ENCODE data around the gene PEPD.

The PEPD gene

DNA sequence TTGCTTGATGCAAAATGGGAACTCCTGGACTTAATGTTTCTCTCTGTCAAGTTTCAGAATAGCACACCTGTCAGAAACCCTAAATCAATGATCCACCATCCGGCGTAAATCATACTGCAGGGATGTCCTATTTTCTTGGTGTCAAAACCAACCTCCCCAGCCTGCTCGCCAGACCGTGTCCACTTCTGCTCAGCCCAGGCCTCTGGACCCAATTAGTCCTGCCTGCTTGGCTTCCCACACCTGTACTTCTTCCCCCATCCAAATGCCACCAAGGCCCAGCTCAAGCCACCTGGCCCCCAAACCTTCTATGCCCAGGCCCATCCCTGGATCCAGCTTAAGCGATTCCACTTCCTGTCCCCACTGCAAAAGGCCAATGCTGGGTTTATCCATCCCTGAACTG is 25.1 kb upstream of the PEPD start:
- no peak for DNase-seq (ENCODE audit: low read depth in 2 of 2)

GRCh38 chr19:33545217-33545981 is 23.8 kb upstream of the PEPD start:
- DNase-seq (ENCODE audit: low read depth in 2 of 2) = no peak

DNA sequence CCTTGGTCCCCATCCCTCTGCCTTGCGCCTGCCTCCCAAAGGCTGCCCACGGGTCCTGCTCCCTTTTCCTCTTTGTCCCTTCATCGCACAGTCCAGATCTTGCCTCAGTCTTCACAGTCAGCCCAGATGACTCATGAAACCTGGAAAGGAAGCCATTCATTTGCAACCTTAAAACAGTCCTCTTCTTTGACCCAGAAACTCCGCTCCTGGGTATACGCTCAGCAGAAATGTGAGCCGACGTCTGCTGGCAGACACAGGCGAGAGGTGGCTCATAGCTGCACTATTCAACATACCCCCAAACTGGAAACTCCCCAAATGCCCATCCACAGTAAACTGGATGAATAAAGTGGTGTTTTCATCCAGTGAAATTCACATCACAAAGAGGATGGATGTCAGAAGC is 13.6 kb upstream of the PEPD start:
- no peak for DNase-seq (ENCODE audit: low read depth in 2 of 2)

GRCh38 chr19:33532859-33533460 is 11.4 kb upstream of the PEPD start:
- DNase-seq (ENCODE audit: low read depth in 2 of 2) = no peak

DNA sequence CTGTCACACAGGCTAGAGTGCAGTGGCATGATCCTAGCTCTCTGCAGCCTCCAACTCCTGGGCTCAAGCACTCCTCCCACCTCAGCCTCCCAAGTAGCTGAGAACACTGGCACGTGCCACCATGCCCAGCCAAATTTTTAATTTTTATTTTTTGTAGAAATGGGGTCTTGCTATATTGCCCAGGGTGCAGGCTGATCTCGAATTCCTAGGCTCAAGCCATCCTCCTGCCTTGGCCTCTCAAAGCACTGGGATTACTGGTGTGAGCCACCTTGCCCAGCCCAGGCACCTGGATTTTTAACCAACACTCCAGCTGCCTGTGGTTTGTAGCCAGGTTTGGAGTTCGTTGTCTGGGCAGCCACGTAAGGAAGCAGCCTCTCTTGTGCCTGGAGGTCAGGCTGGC is 9.3 kb upstream of the PEPD start:
- no peak for DNase-seq (ENCODE audit: low read depth in 2 of 2)

DNA sequence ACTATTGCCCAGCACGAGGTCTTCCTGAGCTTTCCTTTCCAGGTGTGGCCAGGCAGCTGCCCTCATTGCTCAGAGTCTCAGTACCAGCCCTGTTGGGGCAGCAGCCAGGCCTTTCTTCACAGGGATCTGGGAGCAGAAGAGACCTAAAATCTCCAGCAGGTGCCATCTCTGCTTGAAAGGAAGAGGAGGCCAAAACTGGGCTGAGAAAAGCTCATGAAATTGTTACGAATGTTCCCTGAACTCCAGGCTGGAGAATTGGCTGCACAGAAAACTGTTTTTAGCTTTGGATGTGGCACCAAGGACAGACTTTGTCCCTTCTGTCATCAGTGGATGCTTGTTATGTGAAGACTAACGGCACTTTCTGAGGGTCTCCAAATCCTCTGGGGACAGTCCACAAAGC is 8.7 kb upstream of the PEPD start:
- DNase-seq (ENCODE audit: low read depth in 2 of 2) = no peak

DNA sequence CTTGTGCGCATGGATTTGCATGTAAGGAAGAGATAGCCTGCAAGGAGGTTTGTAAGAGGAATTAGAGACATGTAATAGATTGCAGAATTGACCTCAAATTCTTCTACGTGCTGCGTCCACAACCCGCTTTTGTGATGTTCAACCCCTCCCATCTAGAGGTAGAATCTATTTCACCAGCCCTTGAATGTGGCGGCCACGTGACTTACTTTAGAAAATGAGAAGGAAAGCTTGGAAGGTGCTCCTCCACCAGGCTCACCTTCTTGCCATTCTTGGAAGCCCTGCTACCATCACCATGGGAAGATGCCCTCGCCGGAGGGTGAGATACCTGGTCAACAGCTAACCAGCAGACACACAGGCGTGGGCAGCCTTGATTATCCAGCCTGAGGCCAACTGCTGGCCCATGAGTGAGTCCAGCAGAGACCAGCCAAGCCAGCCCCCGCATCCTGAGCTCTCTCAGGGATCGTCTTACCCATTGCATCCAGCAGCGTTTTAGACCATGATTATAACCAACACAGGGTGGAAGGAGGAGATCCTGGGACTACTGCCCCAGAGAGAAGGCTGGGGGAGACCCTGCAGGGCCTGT is 7.6 kb upstream of the PEPD start:
- no peak for DNase-seq (ENCODE audit: low read depth in 2 of 2)

GRCh38 chr19:33528404-33528803 is 6.8 kb upstream of the PEPD start:
- DNase-seq (ENCODE audit: low read depth in 2 of 2) = no peak

GRCh38 chr19:33527125-33527524 is 5.5 kb upstream of the PEPD start:
- DNase-seq (ENCODE audit: low read depth in 2 of 2) = no peak

GRCh38 chr19:33524024-33524664 is 2.6 kb upstream of the PEPD start:
- DNase-seq (ENCODE audit: low read depth in 2 of 2) = no peak

- DNase-seq (ENCODE audit: low read depth in 2 of 2) = no peak
Observed at GRCh38 chr19:33523167-33523566, 1.6 kb upstream of the PEPD start.

GRCh38 chr19:33522371-33522662 is 726 bp upstream of the PEPD start:
- DNase-seq (ENCODE audit: low read depth in 2 of 2) = no peak

GRCh38 chr19:33520844-33521479 is 629 bp downstream of the PEPD start:
- no peak for DNase-seq (ENCODE audit: low read depth in 2 of 2)

GRCh38 chr19:33520048-33520643 is 1.4 kb downstream of the PEPD start:
- no peak for DNase-seq (ENCODE audit: low read depth in 2 of 2)

- DNase-seq (ENCODE audit: low read depth in 2 of 2) = no peak
Observed at GRCh38 chr19:33519416-33519815, 2.2 kb downstream of the PEPD start.

GRCh38 chr19:33518541-33518940 is 3.0 kb downstream of the PEPD start:
- no peak for DNase-seq (ENCODE audit: low read depth in 2 of 2)

DNA sequence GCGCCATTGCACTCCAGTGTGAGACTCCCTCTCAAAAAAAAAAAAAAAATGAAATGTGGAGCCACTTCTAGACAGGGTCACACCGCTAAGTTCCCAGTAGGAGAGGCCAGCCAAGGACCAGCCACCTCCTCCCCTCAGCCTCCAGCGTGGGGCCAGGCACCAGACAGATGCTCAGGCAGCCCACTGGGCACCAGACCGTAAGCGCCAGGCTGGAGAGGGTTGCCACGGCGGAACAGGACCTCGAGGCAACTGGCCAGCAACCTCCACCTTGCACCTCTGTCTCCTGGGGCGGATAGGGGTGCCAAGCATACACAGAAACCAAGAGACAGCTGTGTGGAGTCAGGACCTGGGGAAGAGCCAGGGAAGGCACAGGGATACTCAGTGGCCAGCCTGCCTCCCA is 3.7 kb downstream of the PEPD start:
- DNase-seq (ENCODE audit: low read depth in 2 of 2) = no peak

DNA sequence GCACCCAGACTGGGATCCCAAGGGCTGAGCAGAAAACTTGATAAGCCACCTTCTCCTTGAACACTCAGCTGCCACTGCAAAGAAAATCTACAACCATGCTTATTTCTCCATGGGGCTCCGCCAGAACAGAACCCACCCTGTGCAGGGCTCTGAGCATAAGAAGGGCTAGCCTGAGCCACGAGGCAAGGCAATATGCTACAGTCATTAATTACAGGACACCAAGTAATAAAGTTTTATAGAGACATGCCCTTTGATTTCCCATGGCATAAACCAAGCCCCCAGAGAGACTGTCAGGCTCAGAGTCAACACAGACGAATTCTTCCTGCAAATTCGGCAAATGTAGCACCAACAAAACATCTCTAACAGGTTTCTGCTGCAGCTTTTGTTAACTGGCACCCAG is 5.7 kb downstream of the PEPD start:
- no peak for DNase-seq (ENCODE audit: low read depth in 2 of 2)

DNA sequence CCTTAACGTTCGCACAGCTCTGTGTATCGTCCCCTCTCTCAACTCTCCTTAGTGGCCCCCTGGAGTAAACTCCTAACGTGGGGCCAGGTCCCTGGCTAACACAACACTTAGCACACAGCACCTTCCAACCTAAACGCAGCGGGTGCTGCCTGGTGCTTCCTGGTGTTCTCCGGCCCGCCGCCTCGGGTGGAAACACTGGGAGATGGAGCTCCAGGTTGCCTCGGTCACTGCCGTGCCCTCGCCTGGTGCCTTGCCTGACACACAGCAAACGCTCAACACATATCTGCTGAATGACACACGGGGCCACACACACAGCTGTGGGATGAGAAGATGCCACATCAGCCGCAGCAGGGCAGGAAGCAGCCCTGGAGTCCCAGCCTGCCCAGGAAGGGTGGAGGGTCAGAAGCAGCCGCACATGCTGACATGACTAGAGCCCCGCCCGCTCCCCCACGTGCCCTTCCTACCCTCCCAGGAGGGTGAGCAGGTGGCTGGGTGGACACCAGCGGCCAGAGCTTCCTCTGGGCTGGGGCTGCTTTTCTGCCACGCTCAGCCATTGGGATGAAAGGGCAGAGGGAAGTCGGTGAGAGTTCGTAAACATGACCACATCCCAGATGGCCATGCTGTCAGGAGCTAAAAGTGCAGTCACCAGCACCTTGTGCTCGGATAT is 6.6 kb downstream of the PEPD start:
- no peak for DNase-seq (ENCODE audit: low read depth in 2 of 2)

- no peak for DNase-seq (ENCODE audit: low read depth in 2 of 2)
Observed at GRCh38 chr19:33513424-33513823, 8.2 kb downstream of the PEPD start.

DNA sequence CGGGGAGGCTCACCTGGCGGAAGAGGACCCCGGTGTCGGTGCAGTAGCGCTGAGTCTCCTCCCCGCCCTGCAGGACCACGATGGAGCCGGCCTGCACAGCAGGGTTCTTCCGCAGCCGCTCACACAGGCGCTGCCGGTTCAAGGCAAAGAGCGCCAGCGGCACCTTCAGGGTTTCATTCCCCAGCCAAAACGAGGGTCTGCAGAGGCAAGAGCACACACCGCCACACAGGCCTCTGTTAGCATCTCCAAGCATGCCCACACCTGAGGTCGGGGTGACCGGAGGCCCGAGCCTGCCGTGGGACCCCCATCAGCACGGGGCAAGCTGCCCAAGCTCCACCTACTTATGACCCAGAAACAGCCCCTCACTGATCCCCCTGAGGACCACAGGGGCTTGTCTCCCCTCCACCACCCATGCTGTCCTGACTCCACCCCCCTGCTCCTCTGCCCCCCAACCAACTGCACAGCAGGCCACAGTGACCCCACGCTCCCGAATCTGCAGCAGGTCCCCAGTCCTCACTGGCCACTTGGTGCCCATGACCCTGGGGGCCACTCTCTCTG is 8.9 kb downstream of the PEPD start:
- DNase-seq (ENCODE audit: low read depth in 2 of 2) = no peak
